ENCODE data around the gene RETREG1.
"Not testable (repeated sequence)": the region's sequence is repeated elsewhere in the genome, so short reads cannot be mapped to it uniquely, and the experiment has no call there.

Gene RETREG1

GRCh38 chr5:16437977-16438376 lies 178.8 kb downstream of the RETREG1 start:
- DNase-seq: no peak

- DNase-seq: not testable (repeated sequence)
Measured at GRCh38 chr5:16436065-16436682, 180.6 kb downstream of the RETREG1 start.

GRCh38 chr5:16431490-16431889 lies 185.3 kb downstream of the RETREG1 start:
- no peak for DNase-seq

GRCh38 chr5:16430349-16431089 lies 186.3 kb downstream of the RETREG1 start:
- no peak for DNase-seq

- DNase-seq: no peak
Measured at GRCh38 chr5:16428359-16428758, 188.4 kb downstream of the RETREG1 start.

GRCh38 chr5:16427587-16427986 lies 189.2 kb downstream of the RETREG1 start:
- no peak for DNase-seq

Measured in NCI-H1048 (cell line).